Ishikawa (cell line): ENCODE results near the gene RANBP17.

Source experiments
- EP300 ChIP-seq: IDR thresholded peaks from 2 replicates; pipeline ENCODE4 v1.6.1; 2012; ENCODE audit warnings: borderline replicate concordance
- FOXM1 ChIP-seq: IDR thresholded peaks from 2 replicates; pipeline ENCODE4 v1.6.1; 2012; ENCODE audit warnings: low read depth, borderline replicate concordance
- TAF1 ChIP-seq: IDR thresholded peaks from 2 replicates; pipeline ENCODE4 v1.6.1; 2012; ENCODE audit warnings: low read depth, mild to moderate bottlenecking
- TEAD4 ChIP-seq: IDR thresholded peaks from 2 replicates; pipeline ENCODE4 v1.6.1; 2012

- TF ChIP-seq TAF1 = no peak
- no peak for TF ChIP-seq FOXM1
- TF ChIP-seq EP300 = no peak
- no peak for TF ChIP-seq TEAD4
These were observed 410.0 kb downstream of the RANBP17 start for GRCh38 chr5:171271798-171272197.
